Tongue (tissue), 2 donors: ENCODE measurements around the gene RAD23B. TPM values are rescaled to one million over a fixed set of nuclear protein-coding genes. Genes with fewer than 3 reads are reported as not detected.

Experiments used
- DNase-seq: peaks from one replicate; pipeline ENCODE4 v3.0.0-alpha.2; 2015
- total RNA-seq: library from RNA; depleted of rRNA; stranded (reverse); fragments of >200 nt; gene quantifications from one replicate; pipeline ENCODE4 v1.2.3, GENCODE V29; 2014

The RAD23B gene
- total RNA-seq, 1 donor from 2014 or later, result 114 TPM

- DNase-seq, result no peak
Observed at GRCh38 chr9:107378006-107378405, 94.9 kb downstream of the RAD23B start.

Other genes with a start within 250 kb of the RAD23B start
- gene KLF4, start 206.5 kb downstream of the RAD23B start, total RNA-seq, result 40.8 TPM